ENCODE data around the gene SEZ6.

GRCh38 chr17:28975031-28975430, 30.8 kb downstream of the SEZ6 start:
- TF ChIP-seq POLR2A (IDR thresholded peaks at IDR 0.05) (no peak), CTCF (IDR thresholded peaks at IDR 0.05) (no peak), POLR2AphosphoS5 (IDR thresholded peaks at IDR 0.05) (no peak)

Measured in stomach (tissue), 4 donors.